Fibroblast of the aortic adventitia (primary cell): ENCODE results near the gene NDUFB7. TPM values are rescaled to one million over a fixed set of nuclear protein-coding genes. Genes with fewer than 3 reads are reported as not detected.

Experiments
- DNase-seq: peaks from one replicate; pipeline ENCODE4 v3.0.0-alpha.2; 2010; ENCODE audit warnings: low read depth
- H3K4me3 ChIP-seq: 2 replicates; pipeline ENCODE4 v1.5.1; 2011; ENCODE audit warnings: low read depth, mild to moderate bottlenecking, control low read depth, low read length, moderate library complexity
- total RNA-seq: library from RNA; depleted of rRNA; stranded (reverse); fragments of >200 nt; gene quantifications from 2 replicates; pipeline ENCODE4 v1.2.3, GENCODE V29; 2012; ENCODE audit warnings: low replicate concordance
- TF ChIP-seq, protein P1 (sequence below): IDR thresholded peaks from 2 replicates; pipeline ENCODE4 v1.5.1; 2011; ENCODE audit warnings: mild to moderate bottlenecking, low read length, control low read depth, inconsistent platforms; ENCODE audit not compliant: insufficient read depth

Gene NDUFB7
- total RNA-seq, 1 donor: 164 TPM

DNA sequence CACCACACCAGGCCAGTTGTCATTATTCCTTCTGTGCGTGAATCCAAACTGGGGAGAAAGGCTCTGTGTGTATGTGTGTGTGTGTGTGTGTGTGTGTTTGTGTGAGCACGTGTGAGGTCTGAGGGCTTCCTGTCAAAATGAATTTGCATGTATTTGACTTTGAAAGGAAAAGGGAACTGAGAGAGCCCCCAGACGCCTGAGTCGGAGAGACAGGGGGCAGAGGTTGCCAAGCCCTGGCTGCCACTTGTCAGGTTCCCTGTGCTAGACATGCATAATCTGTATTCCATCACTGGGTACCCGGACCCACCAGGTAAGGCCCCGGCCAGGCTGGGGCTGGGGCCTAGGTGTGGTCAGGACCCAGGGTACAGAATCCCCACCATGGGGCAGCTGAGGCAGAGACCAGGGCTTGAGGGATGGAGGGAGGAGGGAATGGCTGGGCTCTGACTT is 11.1 kb upstream of the NDUFB7 start, which contains the start of gene CLEC17A:
Gene CLEC17A (plus strand): TSS at position 191 of the 447 bp plus-strand sequence. CDS start 77 bp downstream, at position 268.
- no peak within 1 kb of the TSS for H3K4me3 ChIP-seq
- no peak for DNase-seq
- TF ChIP-seq, protein P1, sequence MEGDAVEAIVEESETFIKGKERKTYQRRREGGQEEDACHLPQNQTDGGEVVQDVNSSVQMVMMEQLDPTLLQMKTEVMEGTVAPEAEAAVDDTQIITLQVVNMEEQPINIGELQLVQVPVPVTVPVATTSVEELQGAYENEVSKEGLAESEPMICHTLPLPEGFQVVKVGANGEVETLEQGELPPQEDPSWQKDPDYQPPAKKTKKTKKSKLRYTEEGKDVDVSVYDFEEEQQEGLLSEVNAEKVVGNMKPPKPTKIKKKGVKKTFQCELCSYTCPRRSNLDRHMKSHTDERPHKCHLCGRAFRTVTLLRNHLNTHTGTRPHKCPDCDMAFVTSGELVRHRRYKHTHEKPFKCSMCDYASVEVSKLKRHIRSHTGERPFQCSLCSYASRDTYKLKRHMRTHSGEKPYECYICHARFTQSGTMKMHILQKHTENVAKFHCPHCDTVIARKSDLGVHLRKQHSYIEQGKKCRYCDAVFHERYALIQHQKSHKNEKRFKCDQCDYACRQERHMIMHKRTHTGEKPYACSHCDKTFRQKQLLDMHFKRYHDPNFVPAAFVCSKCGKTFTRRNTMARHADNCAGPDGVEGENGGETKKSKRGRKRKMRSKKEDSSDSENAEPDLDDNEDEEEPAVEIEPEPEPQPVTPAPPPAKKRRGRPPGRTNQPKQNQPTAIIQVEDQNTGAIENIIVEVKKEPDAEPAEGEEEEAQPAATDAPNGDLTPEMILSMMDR: no peak

DNA sequence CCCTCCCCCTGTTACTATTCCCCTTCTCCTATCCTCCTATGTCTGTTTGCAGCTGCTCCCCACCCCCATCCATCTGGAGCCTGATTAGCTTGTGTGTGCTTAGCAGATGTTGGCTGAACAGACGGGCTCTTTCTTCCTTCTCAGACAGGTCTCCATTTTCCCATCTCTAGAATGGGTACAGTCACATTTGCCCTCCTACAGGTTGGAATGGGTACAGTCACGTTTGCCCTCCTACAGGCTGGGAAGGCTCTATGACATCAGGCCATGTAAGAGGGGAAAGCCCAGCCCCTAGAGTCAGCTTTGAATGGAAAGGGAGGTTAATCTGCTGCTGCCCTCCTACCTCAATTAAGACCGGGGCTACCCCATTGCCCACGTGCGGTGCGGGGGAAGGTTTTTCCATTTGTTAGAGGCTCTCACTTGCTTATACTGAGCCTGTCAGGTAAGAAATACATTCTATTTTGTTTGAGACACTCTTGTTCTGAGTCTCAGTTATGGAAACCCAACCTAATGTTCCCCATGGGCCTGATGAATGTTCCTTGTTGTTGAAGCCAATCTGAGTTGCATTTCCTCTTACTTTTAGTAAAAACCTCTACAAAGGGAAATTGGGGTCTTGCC is 8.9 kb upstream of the NDUFB7 start:
- H3K4me3 ChIP-seq: no peak overlapping the region
- TF ChIP-seq, protein P1: no peak
- DNase-seq: no peak

DNA sequence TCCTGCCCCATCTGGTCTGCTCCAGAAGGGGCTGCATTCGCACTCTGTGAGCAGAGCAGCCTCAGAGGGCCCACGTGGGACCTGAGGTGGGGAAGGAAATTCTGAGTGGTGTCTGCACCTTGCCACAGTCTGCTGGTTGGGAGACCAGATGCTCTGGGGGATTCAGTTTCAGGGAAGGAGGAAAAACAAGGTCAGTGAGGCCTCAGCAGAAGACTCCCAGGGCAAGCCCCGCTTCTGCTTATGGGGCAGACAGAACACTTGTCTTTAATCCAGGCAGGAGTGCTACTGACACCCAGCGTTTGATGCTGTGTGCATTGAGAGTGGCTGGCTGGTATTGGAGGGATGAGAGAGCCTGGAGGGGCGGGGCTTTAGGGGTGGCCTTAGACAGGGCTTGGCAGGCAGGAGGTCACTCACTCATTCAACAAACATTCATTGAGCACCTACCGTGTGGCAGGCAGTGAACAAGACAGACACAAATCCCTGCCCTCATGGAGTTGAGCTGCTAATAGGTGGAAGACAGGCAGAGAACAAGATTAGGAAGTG is 6.1 kb upstream of the NDUFB7 start:
- TF ChIP-seq, protein P1: no peak
- no peak for DNase-seq
- no peak overlapping the region for H3K4me3 ChIP-seq

DNA sequence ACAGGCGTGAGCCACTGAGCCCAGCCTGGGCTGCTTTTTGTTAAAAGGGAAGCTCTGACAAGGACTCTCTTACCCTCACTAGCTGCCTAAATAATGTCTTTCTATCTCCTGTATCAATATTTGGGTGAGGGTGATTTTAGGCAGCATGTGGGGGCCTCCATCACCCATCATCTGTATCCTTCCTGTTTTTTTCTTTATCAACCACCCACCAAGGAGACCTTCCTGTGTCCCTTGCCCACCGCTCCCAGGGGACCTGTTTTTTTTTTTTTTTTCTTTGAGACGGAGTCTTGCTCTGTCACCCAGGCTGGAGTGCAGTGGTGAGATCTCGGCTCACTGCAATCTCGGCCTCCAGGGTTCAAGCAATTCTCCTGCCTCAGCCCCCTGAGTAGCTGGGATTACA is 5.4 kb upstream of the NDUFB7 start:
- no peak overlapping the region for H3K4me3 ChIP-seq
- TF ChIP-seq, protein P1: no peak
- no peak for DNase-seq

DNA sequence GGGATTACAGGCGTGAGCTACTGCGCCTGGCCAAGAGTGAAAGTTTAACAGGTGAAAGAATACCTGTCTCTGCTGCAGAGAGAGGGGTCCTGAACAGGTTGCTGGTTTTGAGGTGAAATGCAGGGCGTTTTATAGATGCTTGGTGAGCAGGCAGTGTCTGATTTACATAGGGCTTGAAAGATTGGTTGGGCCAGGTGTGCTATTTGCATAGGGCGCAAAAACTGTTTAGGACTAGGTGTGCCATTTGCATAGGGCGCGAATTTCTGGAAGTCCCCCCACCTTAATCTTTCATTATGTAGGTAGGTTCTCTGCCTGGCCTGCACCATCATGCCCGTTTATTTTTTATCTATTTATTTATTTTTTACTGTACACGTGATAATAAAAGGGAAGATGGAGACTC is 4.5 kb upstream of the NDUFB7 start:
- H3K4me3 ChIP-seq: no peak overlapping the region
- no peak for DNase-seq
- TF ChIP-seq, protein P1: no peak

DNA sequence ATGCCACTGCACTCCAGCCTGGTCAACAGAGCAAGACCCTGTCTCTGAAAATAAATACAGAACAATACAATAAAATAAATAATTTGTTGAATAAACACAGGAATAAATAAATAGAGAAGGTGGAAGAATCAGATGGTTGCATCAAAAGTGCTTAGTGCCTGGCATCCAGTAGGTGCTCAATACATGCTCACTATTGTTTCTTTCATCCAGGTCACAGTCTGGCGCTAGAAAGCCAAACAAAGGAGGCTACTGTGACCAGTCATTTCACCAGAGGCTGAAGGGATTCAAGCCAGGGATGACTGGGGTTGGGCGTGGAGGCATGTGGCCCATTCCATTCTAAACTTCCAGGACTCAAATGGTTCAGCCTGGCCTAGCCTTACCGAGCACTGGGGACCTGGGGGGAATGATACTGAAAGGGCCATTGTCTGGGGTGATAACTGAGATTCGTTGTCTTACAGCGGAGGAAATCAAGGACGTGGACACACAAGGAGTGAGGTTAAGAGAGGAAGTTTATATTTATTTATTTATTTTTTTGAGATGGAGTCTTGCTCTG is 3.6 kb upstream of the NDUFB7 start:
- H3K4me3 ChIP-seq: no peak overlapping the region
- no peak for DNase-seq
- TF ChIP-seq, protein P1: no peak
